ENCODE results near the gene WDR59.

DNA sequence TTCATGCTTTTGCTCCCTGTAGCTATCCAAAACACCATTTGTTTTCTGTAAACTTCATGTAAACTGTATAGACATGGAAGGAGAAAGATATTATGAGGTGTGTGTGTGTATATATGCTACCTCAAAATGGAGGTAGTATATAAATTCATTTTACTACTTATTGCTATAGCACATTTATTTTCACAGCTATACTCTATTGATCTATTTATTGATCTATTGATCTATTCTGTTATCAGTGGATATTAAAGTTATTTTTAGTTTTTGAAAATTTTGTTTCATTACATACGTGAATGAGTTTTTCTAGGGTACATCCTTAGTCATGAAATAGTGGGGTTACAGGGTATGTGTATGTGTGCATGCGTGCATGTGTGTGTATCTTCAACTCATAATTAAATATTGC, 29.4 kb upstream of the WDR59 start:
- TF ChIP-seq CTCF (IDR thresholded peaks at IDR 0.05) (no peak), POLR2A (IDR thresholded peaks at IDR 0.05) (no peak)
